GM12873 (cell line): ENCODE data around the gene HOMER2.

Source experiments
- CTCF ChIP-seq: IDR thresholded peaks from 2 replicates; pipeline ENCODE4 v1.5.1; 2012; ENCODE audit warnings: low read depth, mild to moderate bottlenecking, moderate library complexity, low read length, control low read depth; ENCODE audit not compliant: insufficient read depth; ENCODE audit errors: missing control alignments

HOMER2 gene

GRCh38 chr15:82851981-82852511 lies 100.5 kb downstream of the HOMER2 start:
- no peak for TF ChIP-seq CTCF

- no peak for TF ChIP-seq CTCF
Measured at GRCh38 chr15:82851306-82851850, 101.1 kb downstream of the HOMER2 start.

- TF ChIP-seq CTCF: no peak
Measured at GRCh38 chr15:82850731-82851130, 101.8 kb downstream of the HOMER2 start.

GRCh38 chr15:82849556-82850512 lies 102.7 kb downstream of the HOMER2 start:
- TF ChIP-seq CTCF: peak; percentile 79

GRCh38 chr15:82848241-82848993 lies 104.1 kb downstream of the HOMER2 start:
- TF ChIP-seq CTCF: no peak

- TF ChIP-seq CTCF: no peak
Measured at GRCh38 chr15:82847703-82848102, 104.8 kb downstream of the HOMER2 start.

GRCh38 chr15:82846621-82847020 lies 105.9 kb downstream of the HOMER2 start:
- TF ChIP-seq CTCF: no peak
